ENCODE measurements around the gene BPIFB2. TPM values are rescaled to one million over a fixed set of nuclear protein-coding genes. Genes with fewer than 3 reads are reported as not detected.
A peak's percentile ranks its signal among the peaks of the same experiment; 100 is the strongest.

The BPIFB2 gene
- total RNA-seq, 1 donor from 2014 or later, result not detected

GRCh38 chr20:32969356-32970114 is 38.0 kb upstream of the BPIFB2 start:
- no peak for DNase-seq (ENCODE audit: low read depth, low spot score)
- TF ChIP-seq CTCF (conservative IDR thresholded peaks at IDR 0.05), result no peak
- H3K9me3 Mint-ChIP-seq, result no peaks in the 10 kb centered on the region
- no peak overlapping the region for H3K27ac Mint-ChIP-seq (ENCODE audit: unreplicated experiment)
- H3K27me3 Mint-ChIP-seq (ENCODE audit: low read depth), result no peaks in the 10 kb centered on the region
- H3K4me3 Mint-ChIP-seq, result no peak overlapping the region
- peaks cover 8% of the 10 kb centered on the region for H3K4me1 Mint-ChIP-seq
- no peaks in the 10 kb centered on the region for H3K36me3 Mint-ChIP-seq (ENCODE audit: low read depth)

- Mint-ChIP-seq H3K4me3 (no peak overlapping the region), H3K9me3 (no peaks in the 10 kb centered on the region), H3K4me1 (peaks cover 15% of the 10 kb centered on the region), H3K27me3 (ENCODE audit: low read depth) (no peaks in the 10 kb centered on the region), H3K27ac (ENCODE audit: unreplicated experiment) (no peak overlapping the region), H3K36me3 (ENCODE audit: low read depth) (no peaks in the 10 kb centered on the region)
- DNase-seq (ENCODE audit: low read depth, low spot score), result peak; percentile 0
- no peak for TF ChIP-seq CTCF (conservative IDR thresholded peaks at IDR 0.05)
These were observed 37.2 kb upstream of the BPIFB2 start for GRCh38 chr20:32970115-32970972.

GRCh38 chr20:32970973-32971300 is 36.6 kb upstream of the BPIFB2 start:
- no peaks in the 10 kb centered on the region for H3K36me3 Mint-ChIP-seq (ENCODE audit: low read depth)
- peaks cover 15% of the 10 kb centered on the region for H3K4me1 Mint-ChIP-seq
- H3K27me3 Mint-ChIP-seq (ENCODE audit: low read depth), result no peaks in the 10 kb centered on the region
- H3K9me3 Mint-ChIP-seq, result no peaks in the 10 kb centered on the region
- no peak overlapping the region for H3K27ac Mint-ChIP-seq (ENCODE audit: unreplicated experiment)
- H3K4me3 Mint-ChIP-seq, result no peak overlapping the region
- no peak for DNase-seq (ENCODE audit: low read depth, low spot score)
- TF ChIP-seq CTCF (conservative IDR thresholded peaks at IDR 0.05), result no peak

- no peak for DNase-seq (ENCODE audit: low read depth, low spot score)
- Mint-ChIP-seq H3K9me3 (no peaks in the 10 kb centered on the region), H3K4me1 (peaks cover 21% of the 10 kb centered on the region), H3K27ac (ENCODE audit: unreplicated experiment) (no peak overlapping the region), H3K4me3 (no peak overlapping the region), H3K36me3 (ENCODE audit: low read depth) (no peaks in the 10 kb centered on the region), H3K27me3 (ENCODE audit: low read depth) (no peaks in the 10 kb centered on the region)
- no peak for TF ChIP-seq CTCF (conservative IDR thresholded peaks at IDR 0.05)
These were observed 35.8 kb upstream of the BPIFB2 start for GRCh38 chr20:32971703-32972161.

GRCh38 chr20:32972181-32973076 is 35.1 kb upstream of the BPIFB2 start:
- no peak for TF ChIP-seq CTCF (conservative IDR thresholded peaks at IDR 0.05)
- H3K27me3 Mint-ChIP-seq (ENCODE audit: low read depth), result no peaks in the 10 kb centered on the region
- H3K4me1 Mint-ChIP-seq, result peaks cover 28% of the 10 kb centered on the region
- no peak for DNase-seq (ENCODE audit: low read depth, low spot score)
- H3K4me3 Mint-ChIP-seq, result no peak overlapping the region
- H3K9me3 Mint-ChIP-seq, result no peaks in the 10 kb centered on the region
- no peaks in the 10 kb centered on the region for H3K36me3 Mint-ChIP-seq (ENCODE audit: low read depth)
- no peak overlapping the region for H3K27ac Mint-ChIP-seq (ENCODE audit: unreplicated experiment)

Measured in neural crest cell (in vitro differentiated cells).